IMR-90 (cell line): ENCODE measurements around the gene MTUS2. TPM values are rescaled to one million over a fixed set of nuclear protein-coding genes. Genes with fewer than 3 reads are reported as not detected.

Experiments used
- ATAC-seq: fragments of 200-7000 bp; cut with Tn5 transposase; 2 replicates; pipeline ENCODE4 v1.9.1; 2020; ENCODE audit warnings: low read depth, mild to moderate bottlenecking, moderate library complexity
- BruUV-seq: library from RNA; stranded (reverse); fragments of 400-500 nt; replicated peaks from 2 replicates; lab custom pipeline; 2021; lab: Mats Ljungman, UMichigan
- CTCF ChIA-PET: fragments of 300-600 bp; formaldehyde crosslinking; extraction: SDS; loops from one replicate; lab custom pipeline; 2021; ENCODE audit warnings: antibody characterized with exemption; lab: Yijun Ruan, JAX
- POLR2A ChIA-PET: fragments of 300-600 bp; sonication (Branson Sonifier 250); formaldehyde crosslinking; loops from one replicate; lab custom pipeline; 2022; ENCODE audit warnings: antibody characterized with exemption; ENCODE audit not compliant: unreplicated experiment; lab: Charles Lee
- DNase-seq: peaks from one replicate; pipeline ENCODE4 v3.0.0; 2013
- H2AFZ ChIP-seq: replicated peaks from 2 replicates; pipeline ENCODE3; 2013; ENCODE audit warnings: low read length, mild to moderate bottlenecking; ENCODE audit not compliant: poor library complexity
- H2AK5ac ChIP-seq: 2 replicates; pipeline ENCODE4 v1.6.1; 2013; ENCODE audit warnings: low read depth, low read length, inconsistent platforms
- H2AK9ac ChIP-seq: replicated peaks from 2 replicates; pipeline ENCODE3; 2013; ENCODE audit warnings: mild to moderate bottlenecking, low read depth, low read length, moderate library complexity; ENCODE audit not compliant: poor library complexity
- H2BK120ac ChIP-seq: 2 replicates; pipeline ENCODE4 v1.6.1; 2013; ENCODE audit warnings: low read depth, low read length, inconsistent platforms
- H2BK15ac ChIP-seq: 3 replicates; pipeline ENCODE4 v1.6.1; 2013; ENCODE audit warnings: low read depth, low read length, inconsistent platforms
- H2BK20ac ChIP-seq: 2 replicates; pipeline ENCODE4 v1.6.1; 2013; ENCODE audit warnings: low read depth, mild to moderate bottlenecking, inconsistent platforms, low read length, moderate library complexity
- H2BK5ac ChIP-seq: 2 replicates; pipeline ENCODE4 v1.6.1; 2013; ENCODE audit warnings: mild to moderate bottlenecking, low read depth, low read length, inconsistent platforms; ENCODE audit not compliant: poor library complexity, severe bottlenecking
- H3K14ac ChIP-seq: replicated peaks from 2 replicates; pipeline ENCODE4 v1.6.1; 2013; ENCODE audit warnings: low read depth, low read length, inconsistent platforms
- H3K18ac ChIP-seq: 2 replicates; pipeline ENCODE4 v1.6.1; 2013; ENCODE audit warnings: low read depth, low read length, control low read depth
- H3K23ac ChIP-seq: 2 replicates; pipeline ENCODE4 v1.6.1; 2013; ENCODE audit warnings: low read depth, low read length, inconsistent platforms
- H3K27ac ChIP-seq: 2 replicates; pipeline ENCODE4 v1.5.1; 2013; ENCODE audit warnings: mild to moderate bottlenecking, control low read depth, low read length; ENCODE audit not compliant: insufficient read depth
- H3K27me3 ChIP-seq: 2 replicates; pipeline ENCODE4 v1.6.1; 2013; ENCODE audit warnings: low read length; ENCODE audit not compliant: control insufficient read depth, insufficient read depth
- H3K36me3 ChIP-seq: 2 replicates; pipeline ENCODE4 v1.6.1; 2013; ENCODE audit warnings: low read length, mixed read lengths; ENCODE audit not compliant: control insufficient read depth, insufficient read depth
- H3K4ac ChIP-seq: 2 replicates; pipeline ENCODE4 v1.6.1; 2013; ENCODE audit warnings: low read depth, low read length, inconsistent platforms
- H3K4me1 ChIP-seq: 2 replicates; pipeline ENCODE4 v1.6.1; 2013; ENCODE audit warnings: low read length, mixed read lengths; ENCODE audit not compliant: control insufficient read depth, insufficient read depth
- H3K4me2 ChIP-seq: 2 replicates; pipeline ENCODE4 v1.6.1; 2013; ENCODE audit warnings: low read depth, mild to moderate bottlenecking, control low read depth, low read length, moderate library complexity
- H3K4me3 ChIP-seq: 2 replicates; pipeline ENCODE4 v1.5.1; 2013; ENCODE audit warnings: low read depth, mild to moderate bottlenecking, control low read depth, low read length, moderate library complexity; ENCODE audit not compliant: insufficient read depth
- H3K56ac ChIP-seq: 2 replicates; pipeline ENCODE4 v1.6.1; 2013; ENCODE audit warnings: low read length, inconsistent platforms; ENCODE audit not compliant: insufficient read depth; ENCODE audit errors: extremely low read depth
- H3K79me1 ChIP-seq, 2 experiments: 2 replicates each; pipeline ENCODE4 v1.6.1; 2013; ENCODE audit warnings: low read length in 2 of 2, inconsistent platforms in 1 of 2, low read depth in 1 of 2
- H3K9ac ChIP-seq: 2 replicates; pipeline ENCODE4 v1.6.1; 2013; ENCODE audit warnings: low read depth, low read length, control low read depth
- H3K9me1 ChIP-seq: 2 replicates; pipeline ENCODE4 v1.6.1; 2013; ENCODE audit warnings: low read length, inconsistent platforms; ENCODE audit not compliant: insufficient read depth
- H3K9me3 ChIP-seq: 2 replicates; pipeline ENCODE4 v1.6.1; 2013; ENCODE audit warnings: low read length; ENCODE audit not compliant: control insufficient read depth, insufficient read depth
- H4K20me1 ChIP-seq: 2 replicates; pipeline ENCODE4 v1.6.1; 2013; ENCODE audit warnings: low read length, inconsistent platforms; ENCODE audit not compliant: insufficient read depth
- H4K5ac ChIP-seq: 2 replicates; pipeline ENCODE4 v1.6.1; 2013; ENCODE audit warnings: mild to moderate bottlenecking, low read depth, low read length, control low read depth
- H4K8ac ChIP-seq, 2 experiments: 2 replicates each; pipeline ENCODE4 v1.6.1; 2013; ENCODE audit warnings: low read depth in 2 of 2, low read length in 2 of 2, control low read depth in 1 of 2, inconsistent platforms in 1 of 2
- H4K91ac ChIP-seq: 2 replicates; pipeline ENCODE4 v1.6.1; 2013; ENCODE audit warnings: low read depth, low read length, inconsistent platforms; ENCODE audit not compliant: insufficient read depth
- CHD1 ChIP-seq: IDR thresholded peaks from 2 replicates; pipeline ENCODE4 v1.6.1; 2012; ENCODE audit warnings: low read depth, low read length, improper control_type of control experiment
- CTCF ChIP-seq: conservative IDR thresholded peaks from 2 replicates; pipeline ENCODE4 v1.5.1; 2012; ENCODE audit warnings: mild to moderate bottlenecking, low read depth, low read length, improper control_type of control experiment
- ELK1 ChIP-seq: fragments of 150-350 bp; IDR thresholded peaks from 2 replicates; pipeline ENCODE4 v1.6.1; 2016; ENCODE audit warnings: low read depth, mild to moderate bottlenecking, low read length, moderate library complexity, borderline replicate concordance
- FOS ChIP-seq: fragments of 150-350 bp; IDR thresholded peaks from 2 replicates; pipeline ENCODE4 v1.6.1; 2016; ENCODE audit warnings: low read depth, low read length
- MAFK ChIP-seq: IDR thresholded peaks from 2 replicates; pipeline ENCODE4 v1.6.1; 2012; ENCODE audit warnings: low read depth, low read length, improper control_type of control experiment
- MAZ ChIP-seq: IDR thresholded peaks from 2 replicates; pipeline ENCODE4 v1.6.1; 2012; ENCODE audit warnings: low read depth, mild to moderate bottlenecking, low read length, improper control_type of control experiment, moderate library complexity, borderline replicate concordance
- MXI1 ChIP-seq: IDR thresholded peaks from 2 replicates; pipeline ENCODE4 v1.6.1; 2012; ENCODE audit warnings: low read depth, mild to moderate bottlenecking, low read length, moderate library complexity, borderline replicate concordance
- NFE2L2 ChIP-seq: fragments of 150-350 bp; IDR thresholded peaks from 2 replicates; pipeline ENCODE4 v1.6.1; 2016; ENCODE audit warnings: low read depth, mild to moderate bottlenecking, low read length
- POLR2A ChIP-seq: IDR thresholded peaks from 2 replicates; pipeline ENCODE4 v1.6.1; 2012; ENCODE audit warnings: mild to moderate bottlenecking, low read depth, low read length
- RAD21 ChIP-seq: IDR thresholded peaks from 2 replicates; pipeline ENCODE4 v1.6.1; 2012; ENCODE audit warnings: low read length, improper control_type of control experiment
- RCOR1 ChIP-seq: IDR thresholded peaks from 2 replicates; pipeline ENCODE4 v1.6.1; 2012; ENCODE audit warnings: mild to moderate bottlenecking, low read length, improper control_type of control experiment; ENCODE audit not compliant: insufficient replicate concordance
- RFX5 ChIP-seq: IDR thresholded peaks from 2 replicates; pipeline ENCODE4 v1.8.0; 2012; ENCODE audit warnings: low read depth, mild to moderate bottlenecking, low read length, moderate library complexity
- SMC3 ChIP-seq: fragments of 150-350 bp; IDR thresholded peaks from 2 replicates; pipeline ENCODE4 v1.6.1; 2016; ENCODE audit warnings: low read depth, mild to moderate bottlenecking, antibody characterized with exemption, low read length, moderate library complexity
- USF2 ChIP-seq: fragments of 150-350 bp; IDR thresholded peaks from 2 replicates; pipeline ENCODE4 v1.6.1; 2017; ENCODE audit warnings: mild to moderate bottlenecking, antibody characterized with exemption, low read length, low read depth
- WGBS, 2 experiments: methylation state at CpG; one replicate each; pipeline versions ENCODE4 v1.1.5 to v1.1.7; 2013; ENCODE audit warnings: missing lambda C conversion rate in 2 of 2; ENCODE audit not compliant: insufficient read length in 1 of 2; ENCODE audit errors: extremely low coverage in 2 of 2; 5-methylcytosine and 5-hydroxymethylcytosine counted together
- dilution Hi-C: fragments of 300-500 bp; cut with HindIII; formaldehyde crosslinking; loops from one replicate; pipeline ENCODE4 v1.14.3; 2018; ENCODE audit warnings: low sequenced_read_pairs; ENCODE audit not compliant: unreplicated experiment
- in situ Hi-C: fragments of 300-500 bp; cut with MboI; formaldehyde crosslinking; loops from 3 replicates; pipeline ENCODE4 v1.14.3; 2019; ENCODE audit warnings: low sequenced_read_pairs, inconsistent platforms, mixed read lengths
- intact Hi-C: fragments of 100-400 bp; cut with micrococcal nuclease; formaldehyde crosslinking; loops from 2 replicates; pipeline ENCODE4 v1.10.0; 2022
- polyA plus RNA-seq, 3 experiments: library from polyadenylated mRNA; depleted of rRNA; stranded (reverse); fragments of >200 nt; gene quantifications; 2 replicates each; pipeline ENCODE4 v1.2.3, GENCODE V29; 2012; ENCODE audit warnings: low replicate concordance in 1 of 3
- total RNA-seq: library from RNA; depleted of rRNA; stranded (reverse); fragments of >200 nt; gene quantifications from 2 replicates; pipeline ENCODE4 v1.2.3, GENCODE V29; 2012

The MTUS2 gene
- total and polyA plus RNA-seq, 2 of the 4 experiments (the other 2 are of a cell fraction), result under 0.01 to 0.02 TPM

GRCh38 chr13:28984326-28984725 is 164.2 kb downstream of the MTUS2 start:
- Histone ChIP-seq H3K9me1 (no peaks in the 10 kb centered on the region), H4K91ac (no peak overlapping the region), H2AFZ (no peak overlapping the region), H2BK120ac (no peak overlapping the region), H3K56ac (no peak overlapping the region), H3K18ac (no peak overlapping the region), H4K8ac (no peak overlapping the region), H3K4ac (no peak overlapping the region), H3K4me1 (no peaks in the 10 kb centered on the region), H2BK15ac (no peak overlapping the region), H3K4me3 (no peak overlapping the region), H4K20me1 (no peaks in the 10 kb centered on the region), H2BK5ac (no peak overlapping the region), H3K27me3 (no peaks in the 10 kb centered on the region), H2AK5ac (no peak overlapping the region), H3K36me3 (no peaks in the 10 kb centered on the region), H3K23ac (no peak overlapping the region), H2AK9ac (no peak overlapping the region), H3K27ac (no peak overlapping the region), H3K9me3 (peaks cover 19% of the 10 kb centered on the region), H3K4me2 (no peak overlapping the region), H2BK20ac (no peak overlapping the region), H3K14ac (no peak overlapping the region), H3K9ac (no peak overlapping the region), H4K5ac (no peak overlapping the region), H3K79me1 (no peaks in the 10 kb centered on the region)
- WGBS, 2 experiments, result no CpG with 5 or more reads among the region's 8 CpGs
- BruUV-seq, result no TSS peak
- TF ChIP-seq CHD1 (no peak), FOS (no peak), RFX5 (no peak), POLR2A (no peak), RAD21 (no peak), SMC3 (no peak), NFE2L2 (no peak), MAZ (no peak), ELK1 (no peak), USF2 (no peak), MAFK (no peak), CTCF (no peak), MXI1 (no peak), RCOR1 (no peak)
- dilution Hi-C loops, result no loop called here
- ChIA-PET CTCF (no interaction called here), POLR2A (interaction anchor here (0.6 kb wide), 1 partner anchor 80 kb away, joined by 3 read pairs; no protein-coding TSS in a partner anchor)
- intact Hi-C loops, result no loop called here
- in situ Hi-C loops, result no loop called here
- no peak for DNase-seq
- no peak for ATAC-seq
